OCI-LY7 (cell line): ENCODE data around the gene KIAA0513. TPM values are rescaled to one million over a fixed set of nuclear protein-coding genes. Genes with fewer than 3 reads are reported as not detected.

ENCODE experiments used
- BruUV-seq: library from RNA; stranded (reverse); fragments of 400-500 nt; replicated peaks from 2 replicates; lab custom pipeline; 2021; lab: Mats Ljungman, UMichigan
- CTCF ChIA-PET: fragments of 300-600 bp; sonication (Branson Sonifier 250); formaldehyde crosslinking; loops from one replicate; lab custom pipeline; 2022; ENCODE audit warnings: antibody characterized with exemption; ENCODE audit not compliant: unreplicated experiment; lab: Charles Lee
- POLR2A ChIA-PET: fragments of 300-600 bp; sonication (Branson Sonifier 250); formaldehyde crosslinking; loops from one replicate; lab custom pipeline; 2022; ENCODE audit warnings: antibody characterized with exemption; lab: Charles Lee
- DNase-seq: peaks from one replicate; pipeline ENCODE4 v3.0.0-alpha.2; 2015; ENCODE audit warnings: low spot score
- H2AFZ ChIP-seq: fragments of 200-600 bp; sonication (generic), shearing (Covaris generic); 2 replicates; pipeline ENCODE4 v1.6.1; 2014; ENCODE audit warnings: mild to moderate bottlenecking, antibody characterized with exemption, low read length, moderate library complexity
- H3K27ac ChIP-seq: fragments of 200-600 bp; sonication (generic); 2 replicates; pipeline ENCODE4 v1.5.1; 2014; ENCODE audit warnings: mixed run types, low read depth, mild to moderate bottlenecking, moderate library complexity, low read length, inconsistent platforms; ENCODE audit not compliant: poor library complexity, severe bottlenecking
- H3K36me3 ChIP-seq: fragments of 200-600 bp; sonication (generic); 2 replicates; pipeline ENCODE4 v1.6.1; 2014; ENCODE audit warnings: mild to moderate bottlenecking, antibody characterized with exemption, low read length, moderate library complexity, mixed read lengths; ENCODE audit not compliant: insufficient read depth
- H3K4me1 ChIP-seq: fragments of 200-600 bp; sonication (generic); 2 replicates; pipeline ENCODE4 v1.5.1; 2014; ENCODE audit warnings: mild to moderate bottlenecking, low read length; ENCODE audit not compliant: insufficient read depth, poor library complexity, severe bottlenecking
- H3K4me2 ChIP-seq: fragments of 200-600 bp; sonication (generic); 2 replicates; pipeline ENCODE4 v1.6.1; 2014; ENCODE audit warnings: mild to moderate bottlenecking, low read length
- H3K4me3 ChIP-seq: fragments of 200-600 bp; sonication (generic); 2 replicates; pipeline ENCODE4 v1.5.1; 2014; ENCODE audit warnings: mild to moderate bottlenecking, low read depth, low read length; ENCODE audit not compliant: poor library complexity, severe bottlenecking
- H3K79me2 ChIP-seq: fragments of 200-600 bp; sonication (generic); 2 replicates; pipeline ENCODE4 v1.6.1; 2016; ENCODE audit warnings: low read depth, mild to moderate bottlenecking, low read length, moderate library complexity, mixed read lengths; ENCODE audit not compliant: insufficient read depth
- H3K9me2 ChIP-seq: fragments of 200-600 bp; sonication (generic); 2 replicates; pipeline ENCODE4 v1.6.1; 2016; ENCODE audit warnings: mild to moderate bottlenecking, low read length, mixed read lengths; ENCODE audit not compliant: insufficient read depth
- H3K9me3 ChIP-seq: fragments of 200-600 bp; sonication (generic); 2 replicates; pipeline ENCODE4 v1.6.1; 2014; ENCODE audit warnings: mild to moderate bottlenecking, mixed run types, low read length, mixed read lengths
- H4K20me1 ChIP-seq: fragments of 200-600 bp; sonication (generic); 2 replicates; pipeline ENCODE4 v1.6.1; 2014; ENCODE audit warnings: mild to moderate bottlenecking, antibody characterized with exemption, low read length, moderate library complexity, mixed read lengths; ENCODE audit not compliant: insufficient read depth
- CTCF ChIP-seq: fragments of 200-600 bp; sonication (generic); conservative IDR thresholded peaks from 2 replicates; pipeline ENCODE4 v1.5.1; 2014; ENCODE audit warnings: mild to moderate bottlenecking, antibody characterized with exemption, low read length, moderate library complexity, mixed read lengths
- EZH2phosphoT487 ChIP-seq: fragments of 200-600 bp; sonication (generic); IDR thresholded peaks from 2 replicates; pipeline ENCODE4 v1.6.1; 2018; ENCODE audit warnings: low read depth, borderline replicate concordance, mild to moderate bottlenecking, mixed run types, antibody characterized with exemption, low read length, moderate library complexity, mixed read lengths
- intact Hi-C: fragments of 100-400 bp; cut with micrococcal nuclease; formaldehyde crosslinking; loops from one replicate; pipeline ENCODE4 v1.10.0; 2022; ENCODE audit not compliant: unreplicated experiment
- total RNA-seq, 2 experiments: library from RNA; depleted of rRNA in 1 of 2; stranded (reverse); fragments of >200 nt in 1 of 2; shearing (Covaris generic) in 1 of 2; gene quantifications; 2 replicates each; pipeline ENCODE4 v1.2.3, GENCODE V29; 2014 to 2022

Gene KIAA0513
- total RNA-seq, 2 experiments from 2014 or later = 0.88 to 4.8 TPM

- no peak overlapping the region for H3K27ac ChIP-seq
- BruUV-seq = no TSS peak
Observed at GRCh38 chr16:85113913-85114312, 86.3 kb downstream of the KIAA0513 start.

GRCh38 chr16:85114909-85115567, 87.4 kb downstream of the KIAA0513 start:
- BruUV-seq = no TSS peak
- ChIA-PET CTCF (interaction anchor here (0.5 to 1.7 kb wide), 5 partner anchors 10 to 798 kb away, joined by 3 to 6 read pairs (median 4); no protein-coding TSS in a partner anchor), POLR2A (interaction anchor here (0.7 to 1.2 kb wide), 2 partner anchors 10 to 57 kb away, joined by 3 to 4 read pairs; no protein-coding TSS in a partner anchor)
- Histone ChIP-seq H3K36me3 (no peaks in the 10 kb centered on the region), H3K27ac (no peak overlapping the region), H3K79me2 (no peaks in the 10 kb centered on the region), H3K4me3 (peak overlapping the region; percentile 26), H3K4me2 (peak overlapping the region; percentile 61), H3K9me2 (no peaks in the 10 kb centered on the region), H3K9me3 (no peaks in the 10 kb centered on the region), H2AFZ (peak overlapping the region; percentile 75; the same call in 1 of the 2 replicates), H3K4me1 (peaks cover 6% of the 10 kb centered on the region), H4K20me1 (no peaks in the 10 kb centered on the region)
- peak; percentile 98 for TF ChIP-seq CTCF
- TF ChIP-seq EZH2phosphoT487 = no peak
- intact Hi-C loops = loop anchor here (5.0 kb wide), 2 partner anchors 112 to 132 kb away; no protein-coding TSS in a partner anchor
- DNase-seq = peak; percentile 84

More at GRCh38 chr16:85113913-85114312, 86.3 kb downstream of the KIAA0513 start:
- Histone ChIP-seq H2AFZ (no peak overlapping the region), H4K20me1 (no peaks in the 10 kb centered on the region), H3K9me2 (no peaks in the 10 kb centered on the region), H3K4me3 (no peak overlapping the region), H3K36me3 (no peaks in the 10 kb centered on the region), H3K9me3 (no peaks in the 10 kb centered on the region), H3K4me1 (peaks cover 6% of the 10 kb centered on the region), H3K79me2 (no peaks in the 10 kb centered on the region), H3K4me2 (no peak overlapping the region)
- intact Hi-C loops = no loop called here
- POLR2A ChIA-PET = no interaction called here
- CTCF ChIA-PET = interaction anchor here (1.7 kb wide), 1 partner anchor 138 kb away, joined by 4 read pairs; no protein-coding TSS in a partner anchor
- DNase-seq = no peak
- TF ChIP-seq CTCF (no peak), EZH2phosphoT487 (no peak)

- H3K27ac ChIP-seq = no peak overlapping the region
- no peak for DNase-seq
- no peak overlapping the region for H3K4me3 ChIP-seq
- ChIA-PET POLR2A (no interaction called here), CTCF (no interaction called here)
- no TSS peak for BruUV-seq
- H3K4me1 ChIP-seq = peaks cover 6% of the 10 kb centered on the region
- H3K79me2 ChIP-seq = no peaks in the 10 kb centered on the region
- H3K36me3 ChIP-seq = no peaks in the 10 kb centered on the region
- intact Hi-C loops = loop anchor here (5.0 kb wide), 2 partner anchors 110 to 130 kb away; no protein-coding TSS in a partner anchor
- no peak overlapping the region for H3K4me2 ChIP-seq
- no peak overlapping the region for H2AFZ ChIP-seq
- TF ChIP-seq CTCF (no peak), EZH2phosphoT487 (no peak)
- no peaks in the 10 kb centered on the region for H3K9me2 ChIP-seq
- H3K9me3 ChIP-seq = no peaks in the 10 kb centered on the region
- no peaks in the 10 kb centered on the region for H4K20me1 ChIP-seq
Observed at GRCh38 chr16:85117418-85117817, 89.8 kb downstream of the KIAA0513 start.
